Thymus (tissue), 11 donors: ENCODE measurements around the gene SYK. TPM values are rescaled to one million over a fixed set of nuclear protein-coding genes. Genes with fewer than 3 reads are reported as not detected.

Experiments
- DNase-seq, 9 donors: peaks; one replicate each; pipeline ENCODE4 v3.0.0-alpha.2; 2013; ENCODE audit warnings: low spot score in 9 of 9, low read depth in 6 of 9, missing footprints in 1 of 9
- H3K27ac ChIP-seq, 2 donors: one replicate each; pipeline ENCODE4 v1.5.1; 2013; ENCODE audit warnings: control low read depth in 1 of 2, low read depth in 1 of 2, low read length in 1 of 2, mild to moderate bottlenecking in 1 of 2, moderate library complexity in 1 of 2
- H3K27me3 ChIP-seq, 2 donors: one replicate each; pipeline ENCODE4 v1.5.1; 2013; ENCODE audit warnings: low read length in 1 of 2; ENCODE audit not compliant: control insufficient read depth in 2 of 2, insufficient read depth in 1 of 2
- H3K36me3 ChIP-seq, 2 donors: one replicate each; pipeline ENCODE4 v1.5.1; 2013; ENCODE audit warnings: low read length in 1 of 2, mild to moderate bottlenecking in 1 of 2, moderate library complexity in 1 of 2; ENCODE audit not compliant: control insufficient read depth in 2 of 2, insufficient read depth in 2 of 2
- H3K4me1 ChIP-seq, 2 donors: one replicate each; pipeline ENCODE4 v1.5.1; 2013; ENCODE audit warnings: low read length in 2 of 2; ENCODE audit not compliant: control insufficient read depth in 2 of 2, insufficient read depth in 2 of 2
- H3K4me3 ChIP-seq, 2 donors: one replicate each; pipeline ENCODE4 v1.5.1; 2013; ENCODE audit warnings: low read length in 2 of 2, control low read depth in 1 of 2, mild to moderate bottlenecking in 1 of 2
- H3K9me3 ChIP-seq, 2 donors: one replicate each; pipeline ENCODE4 v1.5.1; 2013; ENCODE audit warnings: low read length in 1 of 2, mild to moderate bottlenecking in 1 of 2; ENCODE audit not compliant: control insufficient read depth in 2 of 2, insufficient read depth in 1 of 2
- WGBS: extraction: QIAGEN DNeasy Blood & Tissue Kit; methylation state at CpG from one replicate; pipeline ENCODE4 v1.1.7; 2013; 5-methylcytosine and 5-hydroxymethylcytosine counted together
- polyA plus RNA-seq: library from polyadenylated mRNA; stranded (reverse); fragments of 200-250 nt; gene quantifications from one replicate; pipeline ENCODE4 v1.2.3, GENCODE V29; 2013
- total RNA-seq: library from RNA; stranded (reverse); fragments of 120-200 nt; gene quantifications from one replicate; pipeline ENCODE4 v1.2.4, GENCODE V29; 2013
- donor health status: healthy.

SYK gene
- total and polyA plus RNA-seq, 2 donors: 22.2 to 55.9 TPM

- WGBS: 98% methylated on average over 6 of the region's 6 CpGs
- Histone ChIP-seq H3K4me1 (no peaks in the 10 kb centered on the region), H3K27ac (no peak overlapping the region), H3K9me3 (no peaks in the 10 kb centered on the region), H3K27me3 (no peaks in the 10 kb centered on the region), H3K36me3 (peaks cover 49 to 73% of the 10 kb centered on the region in 2 donors), H3K4me3 (no peak overlapping the region)
- DNase-seq: no peak
Observed at GRCh38 chr9:90892918-90893317, 91.3 kb downstream of the SYK start.

GRCh38 chr9:90893706-90894105 is 92.1 kb downstream of the SYK start:
- Histone ChIP-seq H3K36me3 (peaks cover 47 to 73% of the 10 kb centered on the region in 2 donors), H3K9me3 (no peaks in the 10 kb centered on the region), H3K4me1 (no peaks in the 10 kb centered on the region), H3K4me3 (no peak overlapping the region), H3K27ac (no peak overlapping the region), H3K27me3 (no peaks in the 10 kb centered on the region)
- WGBS: over 99% methylated on average over 4 of the region's 4 CpGs
- DNase-seq: no peak

- no peak overlapping the region for H3K4me3 ChIP-seq
- peaks cover 39 to 70% of the 10 kb centered on the region in 2 donors for H3K36me3 ChIP-seq
- DNase-seq: no peak
- H3K27me3 ChIP-seq: no peaks in the 10 kb centered on the region
- no peak overlapping the region for H3K27ac ChIP-seq
- 95% methylated on average over 16 of the region's 16 CpGs for WGBS
- H3K9me3 ChIP-seq: no peaks in the 10 kb centered on the region
- H3K4me1 ChIP-seq: no peaks in the 10 kb centered on the region
Observed at GRCh38 chr9:90894986-90895687, 93.5 kb downstream of the SYK start.

- Histone ChIP-seq H3K27me3 (no peaks in the 10 kb centered on the region), H3K4me1 (no peaks in the 10 kb centered on the region), H3K9me3 (no peaks in the 10 kb centered on the region), H3K36me3 (peaks cover 34 to 64% of the 10 kb centered on the region in 2 donors), H3K4me3 (no peak overlapping the region), H3K27ac (no peak overlapping the region)
- DNase-seq: no peak
- 95% methylated on average over 7 of the region's 7 CpGs for WGBS
Observed at GRCh38 chr9:90895786-90896185, 94.2 kb downstream of the SYK start.

- DNase-seq: no peak
- H3K27ac ChIP-seq: no peak overlapping the region
- H3K4me3 ChIP-seq: no peak overlapping the region
- no peaks in the 10 kb centered on the region for H3K27me3 ChIP-seq
- WGBS: 97% methylated on average over 3 of the region's 3 CpGs
- no peaks in the 10 kb centered on the region for H3K9me3 ChIP-seq
- no peaks in the 10 kb centered on the region for H3K4me1 ChIP-seq
- H3K36me3 ChIP-seq: peaks cover 32 to 59% of the 10 kb centered on the region in 2 donors
Observed at GRCh38 chr9:90896231-90896630, 94.6 kb downstream of the SYK start.

- Histone ChIP-seq H3K27me3 (no peaks in the 10 kb centered on the region), H3K4me1 (no peaks in the 10 kb centered on the region), H3K4me3 (no peak overlapping the region), H3K9me3 (no peaks in the 10 kb centered on the region), H3K36me3 (peaks cover 26 to 56% of the 10 kb centered on the region in 2 donors), H3K27ac (no peak overlapping the region)
- WGBS: 90% methylated on average over 3 of the region's 3 CpGs
- no peak for DNase-seq
Observed at GRCh38 chr9:90898228-90898627, 96.6 kb downstream of the SYK start.

- DNase-seq: no peak
- H3K9me3 ChIP-seq: no peaks in the 10 kb centered on the region
- H3K27me3 ChIP-seq: no peaks in the 10 kb centered on the region
- no peaks in the 10 kb centered on the region for H3K4me1 ChIP-seq
- no peak overlapping the region for H3K27ac ChIP-seq
- WGBS: 98% methylated on average over 3 of the region's 3 CpGs
- no peak overlapping the region for H3K4me3 ChIP-seq
- peaks cover 26 to 47% of the 10 kb centered on the region in 2 donors for H3K36me3 ChIP-seq
Observed at GRCh38 chr9:90899287-90899686, 97.7 kb downstream of the SYK start.

GRCh38 chr9:90900130-90900529 is 98.5 kb downstream of the SYK start:
- Histone ChIP-seq H3K4me3 (no peak overlapping the region), H3K27ac (no peak overlapping the region), H3K36me3 (peaks cover 24 to 44% of the 10 kb centered on the region in 2 donors), H3K27me3 (no peaks in the 10 kb centered on the region), H3K4me1 (no peaks in the 10 kb centered on the region), H3K9me3 (no peaks in the 10 kb centered on the region)
- DNase-seq: no peak
- WGBS: 97% methylated on average over 5 of the region's 5 CpGs

GRCh38 chr9:90901933-90902332 is 100.3 kb downstream of the SYK start:
- H3K9me3 ChIP-seq: no peaks in the 10 kb centered on the region
- H3K27ac ChIP-seq: no peak overlapping the region
- no peaks in the 10 kb centered on the region for H3K27me3 ChIP-seq
- H3K4me3 ChIP-seq: no peak overlapping the region
- H3K4me1 ChIP-seq: peaks cover 0 to 3% of the 10 kb centered on the region in 2 donors
- DNase-seq: no peak
- peaks cover 12 to 36% of the 10 kb centered on the region in 2 donors for H3K36me3 ChIP-seq
- 90% methylated on average over 8 of the region's 8 CpGs for WGBS
